Measurements from ENCODE around the gene NCCRP1. TPM values are rescaled to one million over a fixed set of nuclear protein-coding genes. Genes with fewer than 3 reads are reported as not detected.

Gene NCCRP1
- total and polyA plus RNA-seq, 8 donors = 0.96 to 8.5 (median 3.2) TPM

- DNase-seq (peak; percentile 67 to 92 (median 80)), ATAC-seq (peak; percentile 6 to 30 (median 19)), FAIRE-seq (no peak)
- TF ChIP-seq CTCF (IDR thresholded peaks at IDR 0.05) = no peak
- H3K36me3 ChIP-seq = no peaks in the 10 kb centered on the region
- H3K27me3 ChIP-seq = no peaks in the 10 kb centered on the region
- intact Hi-C loops (cut with DNase I) = no loop called here
- WGBS, 2 donors = 32 to 50% methylated on average over 32 of the region's 32 CpGs
- no peaks in the 10 kb centered on the region for H3K9me3 ChIP-seq
- H3K27ac ChIP-seq = peak overlapping the region; percentile 49 to 89 (median 62)
- peak overlapping the region in 1 of 4 donors; percentile 69 for H3K4me3 ChIP-seq
- peaks cover 7 to 21% (median 8%) of the 10 kb centered on the region in 3 donors for H3K4me1 ChIP-seq
These were observed 3.5 kb downstream of the NCCRP1 start for GRCh38 chr19:39200066-39200802.

- WGBS, 2 donors = 38 to 45% methylated on average over 3 of the region's 3 CpGs
- Histone ChIP-seq H3K27me3 (no peaks in the 10 kb centered on the region), H3K9me3 (no peaks in the 10 kb centered on the region), H3K36me3 (no peaks in the 10 kb centered on the region), H3K4me3 (peak overlapping the region in 3 of 4 donors; percentile 7 to 69 (median 58)), H3K4me1 (peaks cover 7 to 21% (median 11%) of the 10 kb centered on the region in 3 donors), H3K27ac (peak overlapping the region; percentile 49 to 89 (median 62))
- no peak for TF ChIP-seq CTCF (IDR thresholded peaks at IDR 0.05)
- DNase-seq = peak in 3 of 6 donors; percentile 53 to 68 (median 62)
- ATAC-seq = peak in 2 of 4 donors; percentile 2 to 5
- intact Hi-C loops (cut with DNase I) = no loop called here
- FAIRE-seq = no peak
These were observed 4.0 kb downstream of the NCCRP1 start for GRCh38 chr19:39200803-39201115.

- no peak for TF ChIP-seq CTCF (IDR thresholded peaks at IDR 0.05)
- WGBS, 2 donors = 50 to 53% methylated on average over 1 of the region's 1 CpG
- Histone ChIP-seq H3K9me3 (no peaks in the 10 kb centered on the region), H3K4me1 (peaks cover 5 to 10% (median 7%) of the 10 kb centered on the region in 3 donors), H3K36me3 (no peaks in the 10 kb centered on the region), H3K27ac (peak overlapping the region; percentile 62 to 89 (median 72)), H3K4me3 (peak overlapping the region; percentile 41 to 69 (median 56)), H3K27me3 (no peaks in the 10 kb centered on the region)
- FAIRE-seq (no peak), ATAC-seq (no peak), DNase-seq (peak in 3 of 6 donors; percentile 31 to 56 (median 41))
- intact Hi-C loops (cut with DNase I) = no loop called here
These were observed 6.2 kb downstream of the NCCRP1 start for GRCh38 chr19:39202998-39203355.

GRCh38 chr19:39203372-39204341 lies 6.9 kb downstream of the NCCRP1 start, which contains the start of gene SYCN:
Gene SYCN, minus strand, starts transcription at chr19:39204263. Its CDS starts 9 bp downstream, at chr19:39204254.
- H3K36me3 ChIP-seq = no peaks in the 10 kb centered on the region
- peaks cover 7 to 15% (median 9%) of the 10 kb centered on the region in 3 donors for H3K4me1 ChIP-seq
- FAIRE-seq (no peak), DNase-seq (peak; percentile 85 to 96 (median 90)), ATAC-seq (peak; percentile 53 to 67 (median 60))
- 15% methylated on average over 53 to 57 of the region's 57 CpGs for WGBS, 2 donors
- peak within 1 kb of the TSS; percentile 41 to 69 (median 56) for H3K4me3 ChIP-seq
- TF ChIP-seq CTCF (IDR thresholded peaks at IDR 0.05) = no peak
- intact Hi-C loops (cut with DNase I) = no loop called here
- H3K9me3 ChIP-seq = no peaks in the 10 kb centered on the region
- H3K27ac ChIP-seq = peak within 1 kb of the TSS; percentile 62 to 89 (median 72)
- no peaks in the 10 kb centered on the region for H3K27me3 ChIP-seq

Measured in pancreas (tissue), 10 donors.